NOMO-1 (cell line): ENCODE data around the gene NMD3.
A peak's percentile ranks its signal among the peaks of the same experiment; 100 is the strongest.

Source experiments
- DNase-seq, 2 experiments: peaks; one replicate each; lab custom pipeline; 2025; ENCODE audit not compliant: unreplicated experiment in 2 of 2; lab: John Stamatoyannopoulos, UW

The NMD3 gene

DNA sequence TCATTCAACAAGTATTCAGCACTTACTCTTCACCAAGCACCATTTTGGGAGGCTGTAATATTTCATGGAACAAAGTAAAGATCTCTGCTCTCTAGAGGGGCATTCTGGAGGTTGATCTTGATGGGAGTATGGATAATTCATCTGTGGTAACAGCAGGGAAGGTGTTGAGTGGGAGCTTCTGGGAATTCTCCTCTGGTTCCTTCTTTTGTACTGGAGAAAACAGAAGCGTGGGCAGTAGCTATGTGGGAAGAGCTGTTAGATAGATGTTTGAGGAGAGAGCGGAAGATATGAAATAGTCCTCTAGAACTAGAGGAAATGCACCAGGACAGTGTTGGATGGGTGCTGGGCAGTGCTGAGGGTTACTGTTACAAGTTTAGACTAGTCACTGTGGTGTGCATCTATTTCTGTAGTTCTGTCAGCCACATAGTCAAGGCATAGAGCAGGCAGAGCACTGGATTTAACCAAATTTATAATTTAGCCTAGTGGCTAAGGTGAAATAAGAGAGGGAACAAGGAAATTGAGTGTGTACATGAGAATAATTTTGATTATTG, 9.6 kb downstream of the NMD3 start:
- DNase-seq: no peak

DNA sequence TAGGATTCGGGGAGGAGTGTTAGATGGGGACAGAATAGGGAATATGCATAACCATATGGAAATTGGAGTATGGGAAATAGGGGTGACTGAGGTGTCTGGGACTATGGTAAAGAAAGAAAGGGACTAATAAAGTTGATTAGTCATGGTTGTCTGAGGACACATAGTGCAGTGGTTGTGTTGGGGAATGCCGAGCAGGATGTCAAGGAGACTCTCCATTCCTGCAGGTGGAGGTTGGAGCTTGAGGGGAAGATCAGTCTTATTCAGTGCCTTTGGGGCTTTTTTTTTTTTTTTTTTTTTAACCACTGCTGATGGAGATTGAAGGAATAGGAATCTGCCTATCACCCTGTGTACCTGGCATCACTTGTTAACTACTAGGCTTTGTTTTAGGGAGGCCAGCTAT, 10.8 kb downstream of the NMD3 start:
- DNase-seq: no peak

DNA sequence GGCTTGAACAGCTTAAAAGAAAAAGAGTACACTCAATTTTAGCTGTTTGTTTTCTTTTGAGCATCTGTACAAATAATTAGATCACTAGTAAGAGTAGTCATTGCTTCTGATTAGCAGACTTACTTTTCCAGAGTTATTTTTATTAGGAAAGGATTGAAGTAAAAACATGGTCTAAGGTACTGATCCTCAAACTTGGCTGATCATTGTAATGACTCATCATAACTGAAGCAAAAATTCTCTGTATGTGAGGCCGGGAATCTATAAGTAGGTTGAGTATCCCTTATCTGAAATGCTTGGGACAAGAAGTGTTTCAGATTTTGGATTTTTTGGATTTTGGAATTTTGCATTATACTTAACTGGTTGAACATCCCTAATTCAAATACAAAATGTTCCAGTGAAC, 12.4 kb downstream of the NMD3 start:
- no peak for DNase-seq

GRCh38 chr3:161236240-161236639, 15.1 kb downstream of the NMD3 start:
- no peak for DNase-seq

- DNase-seq: no peak
These were observed 18.6 kb downstream of the NMD3 start for GRCh38 chr3:161239700-161240099.

GRCh38 chr3:161244538-161244937, 23.4 kb downstream of the NMD3 start:
- no peak for DNase-seq

GRCh38 chr3:161247049-161247448, 25.9 kb downstream of the NMD3 start:
- DNase-seq: no peak

GRCh38 chr3:161250116-161250515, 29.0 kb downstream of the NMD3 start:
- no peak for DNase-seq

DNA sequence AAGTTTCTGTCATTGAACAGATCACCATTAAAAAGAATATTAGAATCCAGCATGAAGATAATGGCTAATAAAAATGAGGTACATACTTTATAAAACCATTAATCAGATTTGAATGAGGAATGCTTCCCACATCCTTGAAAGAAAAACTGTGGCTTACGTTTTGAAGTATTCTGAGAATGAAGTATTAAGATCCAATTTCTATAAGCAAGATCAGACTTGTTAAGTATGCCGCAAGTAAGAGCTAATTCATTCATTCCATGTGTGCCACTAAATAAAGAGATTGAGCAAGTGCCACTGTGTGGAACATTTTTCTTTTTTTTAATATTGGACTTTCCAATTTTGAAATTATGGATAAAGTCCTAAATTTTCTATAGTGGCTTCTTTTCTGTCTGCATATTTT, 30.6 kb downstream of the NMD3 start:
- no peak for DNase-seq

GRCh38 chr3:161252143-161252542, 31.0 kb downstream of the NMD3 start:
- DNase-seq: no peak

GRCh38 chr3:161253711-161254110, 32.6 kb downstream of the NMD3 start:
- no peak for DNase-seq

- DNase-seq: no peak
These were observed 33.8 kb downstream of the NMD3 start for GRCh38 chr3:161254861-161255260.

DNA sequence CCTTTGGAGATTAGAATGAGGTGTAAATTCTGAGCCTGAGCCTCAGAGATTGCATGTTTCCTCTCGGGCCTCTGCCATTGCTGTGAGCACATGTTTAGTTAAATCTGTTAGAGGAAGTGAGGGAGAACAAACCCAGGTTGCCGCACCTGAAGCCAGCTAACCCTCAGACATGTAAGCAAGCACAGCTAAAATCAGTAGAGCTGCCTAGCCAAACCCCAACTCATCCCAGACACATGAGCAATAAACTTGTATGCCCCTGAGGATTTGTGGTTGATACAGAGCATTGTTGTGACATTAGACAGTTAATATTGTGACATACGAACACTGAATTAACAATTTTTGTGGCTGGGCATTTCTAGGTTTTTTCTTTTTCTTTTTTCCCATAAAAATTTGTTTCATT, 41.9 kb downstream of the NMD3 start:
- DNase-seq: no peak

- no peak for DNase-seq
These were observed 43.7 kb downstream of the NMD3 start for GRCh38 chr3:161264852-161265251.

- no peak for DNase-seq
These were observed 44.9 kb downstream of the NMD3 start for GRCh38 chr3:161265916-161266571.

- no peak for DNase-seq
These were observed 45.6 kb downstream of the NMD3 start for GRCh38 chr3:161266731-161267150.

DNA sequence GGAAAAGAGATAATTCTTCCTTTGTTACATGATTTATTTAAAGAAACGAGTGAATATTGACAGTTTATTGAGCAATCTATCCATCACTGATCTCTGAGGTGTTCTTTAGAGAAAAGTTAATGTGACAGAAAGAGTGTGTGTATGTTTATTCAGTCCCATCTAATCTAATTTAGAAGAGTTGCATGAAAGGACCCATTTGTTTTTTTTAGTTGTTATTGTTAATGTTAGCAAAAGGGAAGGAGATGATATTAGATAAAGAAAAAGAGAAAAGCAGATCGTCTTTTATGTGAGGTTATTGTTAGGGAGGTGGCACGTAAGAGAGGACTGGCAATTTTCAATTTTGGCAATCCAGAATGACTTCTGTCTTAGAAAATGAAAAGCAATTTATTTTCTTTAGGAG, 46.5 kb downstream of the NMD3 start:
- no peak for DNase-seq

DNA sequence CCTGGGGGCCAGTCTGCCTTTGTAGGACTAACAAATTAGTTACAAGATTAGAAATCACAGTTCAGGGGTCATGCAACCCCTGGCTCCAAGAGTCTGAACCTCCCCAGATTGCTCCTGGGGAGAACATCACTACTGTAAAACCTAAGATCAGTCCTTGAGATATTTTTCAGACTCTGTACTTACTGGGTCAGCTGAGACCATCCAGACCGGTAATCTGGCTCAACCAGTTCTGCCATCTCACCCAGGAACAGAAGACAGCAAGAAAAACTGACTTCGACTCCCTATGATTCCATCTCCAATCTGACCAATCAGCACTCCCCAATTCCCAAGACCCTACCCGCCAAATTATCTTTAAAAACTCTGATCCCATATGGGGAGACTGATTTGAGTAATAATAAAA, 47.5 kb downstream of the NMD3 start:
- DNase-seq: no peak

- DNase-seq: no peak
These were observed 49.9 kb downstream of the NMD3 start for GRCh38 chr3:161270991-161271390.

- DNase-seq: no peak
These were observed 50.5 kb downstream of the NMD3 start for GRCh38 chr3:161271646-161272045.

DNA sequence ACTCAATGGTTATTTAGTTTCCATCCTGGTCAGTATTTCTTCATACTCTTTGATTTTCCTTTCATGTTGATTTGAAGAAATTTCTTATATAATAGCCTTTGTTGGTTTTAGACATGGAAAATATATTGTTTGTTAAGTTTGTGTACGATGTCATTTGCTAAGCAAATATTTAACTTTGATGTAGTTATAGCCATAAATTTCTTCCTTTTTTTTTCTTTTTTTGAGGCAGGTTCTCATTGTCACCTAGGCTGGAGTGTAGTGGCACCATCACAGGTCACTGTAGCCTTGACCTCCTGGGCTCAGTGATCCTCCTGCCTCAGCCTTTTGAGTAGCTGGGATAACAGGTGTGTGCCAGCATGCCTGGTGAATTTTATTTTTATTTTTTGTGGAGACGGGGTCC, 51.4 kb downstream of the NMD3 start:
- DNase-seq: no peak

DNA sequence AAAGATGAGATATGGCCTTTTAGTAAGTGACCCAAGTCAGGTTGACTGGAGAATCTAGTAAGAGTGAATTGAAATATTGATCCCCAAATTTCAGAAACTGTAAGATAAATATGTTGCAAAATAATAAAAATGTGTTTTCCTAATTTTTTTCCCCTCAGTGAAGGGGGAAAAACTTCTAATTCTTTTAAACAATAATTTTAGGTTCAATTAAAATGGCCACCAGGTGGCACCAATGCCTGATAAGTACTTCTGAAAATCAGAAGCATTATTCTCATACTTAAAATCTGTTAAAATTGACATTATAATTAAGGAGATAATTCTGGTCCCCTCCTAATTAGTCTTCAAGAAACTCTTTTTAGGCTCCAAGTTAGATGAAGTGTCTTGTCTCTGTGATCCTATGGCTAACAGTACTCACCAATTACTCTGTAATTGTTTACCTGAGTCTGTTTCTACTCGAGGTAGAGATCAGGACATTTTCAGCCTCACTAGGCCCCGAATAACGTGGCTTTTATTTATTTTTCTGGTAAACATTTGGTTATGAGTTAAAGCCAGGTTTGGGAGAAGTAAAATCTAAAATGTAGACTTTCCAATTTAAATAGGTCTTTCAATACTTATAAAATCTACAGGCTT, 52.6 kb downstream of the NMD3 start:
- peak in 1 of 2 experiments; percentile 35 for DNase-seq
